Stimulated activated CD8-positive, alpha-beta memory T cell treated with anti-CD3 and anti-CD28 coated beads, Interleukin-7, amount 100 ng/mL, for 24 hours (primary cell): Measurements from ENCODE around the gene CTPS1.

ENCODE experiments used
- DNase-seq: peaks from one replicate; pipeline ENCODE4 v3.0.0-alpha.2; 2020; ENCODE audit warnings: low read depth

The CTPS1 gene

GRCh38 chr1:40998668-40999067, 19.2 kb downstream of the CTPS1 start:
- no peak for DNase-seq

DNA sequence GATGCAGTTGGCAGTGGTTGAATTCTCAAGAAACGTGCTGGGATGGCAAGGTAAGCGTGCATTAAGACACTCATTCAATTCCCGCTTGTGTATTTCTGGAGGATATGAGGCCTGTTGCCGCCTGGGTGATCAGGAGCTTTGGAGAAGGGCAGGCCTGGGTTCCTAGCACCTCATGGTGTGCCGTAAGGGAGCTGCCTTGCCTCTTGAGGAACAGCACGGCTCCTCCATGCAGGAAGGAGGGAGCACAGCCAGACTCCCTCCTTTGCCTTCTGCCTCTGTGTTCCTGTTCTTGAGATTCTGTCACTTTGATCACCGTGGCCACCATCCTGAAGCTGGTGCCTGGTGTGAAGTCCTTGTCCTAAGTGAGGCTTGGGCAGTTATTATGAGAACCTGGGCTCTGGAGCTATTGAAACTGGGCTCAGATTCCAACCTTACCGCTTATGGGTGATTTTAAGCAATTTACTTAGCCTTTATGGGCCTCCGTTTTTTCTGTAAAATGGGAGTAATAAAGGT, 23.7 kb downstream of the CTPS1 start:
- no peak for DNase-seq

- peak; percentile 81 for DNase-seq
These were observed 24.2 kb downstream of the CTPS1 start for GRCh38 chr1:41003640-41004220.

- DNase-seq: no peak
These were observed 26.4 kb downstream of the CTPS1 start for GRCh38 chr1:41005876-41006275.

GRCh38 chr1:41006942-41007865, 27.7 kb downstream of the CTPS1 start:
- DNase-seq: no peak

GRCh38 chr1:41009466-41009865, 30.0 kb downstream of the CTPS1 start:
- DNase-seq: no peak

DNA sequence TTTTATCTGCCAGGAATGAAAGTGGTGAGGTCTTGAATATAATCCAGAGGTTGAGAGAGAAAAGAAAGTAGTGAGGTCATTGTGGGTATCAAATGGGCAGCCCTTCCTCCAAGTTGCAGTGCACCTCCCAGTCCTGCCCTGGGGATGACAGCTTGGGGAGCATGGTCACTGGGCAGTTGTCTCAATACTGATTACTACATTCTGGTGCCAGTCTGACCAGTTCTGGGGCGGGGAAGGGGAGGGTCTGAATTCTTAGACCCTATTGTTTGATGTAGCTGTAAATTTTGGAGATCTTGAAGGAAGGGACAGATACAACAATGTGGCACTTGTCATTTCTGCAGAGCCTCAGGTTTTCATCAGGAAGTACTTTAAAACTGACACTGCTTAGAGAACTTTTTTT, 30.8 kb downstream of the CTPS1 start:
- DNase-seq: no peak

- DNase-seq: no peak
These were observed 33.5 kb downstream of the CTPS1 start for GRCh38 chr1:41013024-41013423.

DNA sequence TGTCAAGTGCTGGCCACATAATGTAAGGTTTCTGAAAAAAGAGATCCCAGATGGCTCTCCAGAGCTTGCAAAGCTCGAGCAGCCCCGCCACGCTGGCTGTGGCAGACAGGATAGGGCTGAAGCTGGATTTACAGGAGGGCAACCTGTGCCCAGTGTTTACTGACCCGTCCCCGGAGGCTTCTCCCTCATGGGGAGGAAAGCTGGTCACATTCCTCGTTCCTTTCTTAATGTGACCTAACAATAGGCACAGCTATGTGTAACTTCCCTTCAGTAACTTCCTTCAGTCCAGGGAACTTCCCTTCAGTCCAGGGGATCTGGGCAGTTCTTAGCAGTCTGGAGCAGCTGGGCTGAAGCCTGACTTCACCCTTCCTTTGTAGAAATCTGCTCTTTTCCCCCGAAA, 34.3 kb downstream of the CTPS1 start:
- DNase-seq: no peak

DNA sequence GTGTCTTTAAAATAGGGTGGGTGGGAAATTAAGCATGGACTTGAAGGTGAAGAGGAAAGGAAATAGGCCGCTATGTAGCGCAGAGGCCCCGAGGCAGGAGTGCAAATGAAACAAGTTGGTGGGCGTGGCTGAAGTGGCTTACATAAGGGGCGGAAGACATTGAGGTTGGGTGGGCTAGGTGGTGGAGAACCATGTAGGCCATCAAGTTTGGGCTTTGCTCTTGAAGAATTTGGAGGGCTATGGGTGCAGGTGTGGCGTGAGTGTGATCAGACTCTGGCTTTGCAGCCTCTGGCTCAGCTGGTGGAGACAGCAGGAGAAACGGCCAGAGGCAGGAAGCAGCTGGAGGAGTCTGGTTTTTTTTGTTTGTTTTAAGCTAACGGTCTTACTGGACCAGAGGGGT, 35.4 kb downstream of the CTPS1 start:
- no peak for DNase-seq

DNA sequence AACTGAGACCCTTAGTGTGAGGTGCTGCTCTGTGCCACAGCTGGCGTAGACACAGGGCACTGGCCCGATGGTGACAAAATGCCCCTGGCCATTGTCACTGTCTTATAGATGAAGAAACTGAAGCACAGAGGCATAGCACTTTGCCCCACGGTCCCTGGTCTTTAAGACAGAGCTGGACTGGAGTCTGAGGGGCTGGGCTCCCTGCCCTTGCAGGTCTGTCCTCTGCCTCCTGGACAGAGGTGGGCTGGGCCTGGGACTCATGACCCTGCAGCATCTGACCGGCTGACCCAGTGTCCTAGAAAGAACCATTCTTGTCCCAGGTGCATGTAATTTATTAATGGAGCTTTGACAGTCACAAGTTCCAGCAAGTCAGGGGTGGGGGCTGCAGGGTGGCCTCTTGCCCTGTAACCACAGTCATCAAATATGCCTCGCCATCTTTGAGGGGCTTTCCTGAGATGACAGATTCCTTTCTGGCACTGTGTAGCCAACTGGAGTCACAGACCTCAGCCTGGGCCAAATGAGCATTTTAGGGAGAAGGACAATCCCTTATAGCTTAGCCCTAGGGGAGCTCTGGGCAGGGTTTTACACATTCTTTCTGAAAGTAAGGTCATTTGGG, 35.9 kb downstream of the CTPS1 start:
- DNase-seq: no peak

GRCh38 chr1:41015897-41016470, 36.5 kb downstream of the CTPS1 start:
- DNase-seq: no peak

GRCh38 chr1:41017141-41018017, 37.9 kb downstream of the CTPS1 start:
- DNase-seq: no peak

DNA sequence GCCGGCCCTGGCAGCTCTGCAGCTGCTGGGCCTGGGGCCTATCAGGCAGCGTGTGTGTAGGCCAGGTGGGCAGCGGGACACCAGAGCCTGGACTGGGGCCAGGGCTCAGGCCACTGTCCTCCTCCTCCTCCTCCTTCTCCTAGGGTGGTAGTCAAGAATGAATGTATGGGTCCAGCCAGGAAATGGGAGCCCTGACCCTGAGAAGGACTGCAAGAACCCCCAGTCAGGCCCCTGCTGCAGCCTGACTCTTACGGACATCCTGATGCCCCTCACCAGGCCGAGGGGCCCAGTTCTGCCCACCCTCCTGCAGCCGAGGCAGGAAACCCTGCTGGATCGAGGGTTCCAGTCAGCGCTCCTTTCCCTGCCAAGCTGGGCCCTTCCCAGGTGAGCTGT, 38.5 kb downstream of the CTPS1 start:
- no peak for DNase-seq

- DNase-seq: no peak
These were observed 39.9 kb downstream of the CTPS1 start for GRCh38 chr1:41019353-41019745.

DNA sequence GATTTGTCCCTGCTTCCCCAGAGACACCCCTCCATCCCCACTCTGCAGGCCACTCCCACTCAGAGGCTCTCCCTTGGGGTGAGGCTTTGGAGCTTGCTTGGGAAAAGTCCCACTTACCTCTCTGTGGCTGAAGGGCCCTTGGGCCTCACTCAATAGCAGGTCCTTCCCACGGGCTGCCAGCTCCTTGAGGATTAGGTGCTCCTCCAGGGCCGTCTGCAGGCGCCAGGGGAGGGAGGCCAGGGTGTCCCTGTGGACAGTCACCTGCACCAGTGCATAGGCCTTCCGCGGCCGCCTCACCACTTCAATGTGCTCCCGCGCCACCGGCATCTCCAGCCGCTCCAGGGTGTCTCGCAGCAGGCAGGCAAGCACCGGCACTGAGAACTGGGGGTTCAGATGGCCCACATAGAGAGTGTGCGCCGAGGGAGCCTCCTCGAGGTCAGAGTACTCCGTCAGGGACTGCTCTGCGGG, 40.6 kb downstream of the CTPS1 start:
- no peak for DNase-seq

DNA sequence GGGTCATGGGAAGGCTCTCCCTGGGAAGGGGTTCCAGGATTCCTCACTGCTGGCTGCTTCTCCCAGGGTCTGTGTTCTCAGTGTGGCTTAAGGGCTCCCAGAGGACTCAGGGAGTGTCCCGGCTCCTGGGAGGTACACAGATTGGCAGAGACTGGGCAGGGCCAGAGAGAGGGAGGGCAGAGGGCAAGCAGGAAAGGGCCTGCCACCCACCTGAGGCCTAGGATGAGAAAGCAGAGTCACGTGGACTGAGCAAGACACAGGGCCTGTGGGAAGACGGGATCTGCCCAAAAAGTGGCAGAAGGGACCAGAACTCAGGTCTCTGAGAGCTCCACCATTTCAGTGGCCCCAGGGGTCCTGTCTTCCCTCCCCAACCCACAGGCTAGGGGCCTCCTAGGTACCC, 41.2 kb downstream of the CTPS1 start:
- DNase-seq: no peak

DNA sequence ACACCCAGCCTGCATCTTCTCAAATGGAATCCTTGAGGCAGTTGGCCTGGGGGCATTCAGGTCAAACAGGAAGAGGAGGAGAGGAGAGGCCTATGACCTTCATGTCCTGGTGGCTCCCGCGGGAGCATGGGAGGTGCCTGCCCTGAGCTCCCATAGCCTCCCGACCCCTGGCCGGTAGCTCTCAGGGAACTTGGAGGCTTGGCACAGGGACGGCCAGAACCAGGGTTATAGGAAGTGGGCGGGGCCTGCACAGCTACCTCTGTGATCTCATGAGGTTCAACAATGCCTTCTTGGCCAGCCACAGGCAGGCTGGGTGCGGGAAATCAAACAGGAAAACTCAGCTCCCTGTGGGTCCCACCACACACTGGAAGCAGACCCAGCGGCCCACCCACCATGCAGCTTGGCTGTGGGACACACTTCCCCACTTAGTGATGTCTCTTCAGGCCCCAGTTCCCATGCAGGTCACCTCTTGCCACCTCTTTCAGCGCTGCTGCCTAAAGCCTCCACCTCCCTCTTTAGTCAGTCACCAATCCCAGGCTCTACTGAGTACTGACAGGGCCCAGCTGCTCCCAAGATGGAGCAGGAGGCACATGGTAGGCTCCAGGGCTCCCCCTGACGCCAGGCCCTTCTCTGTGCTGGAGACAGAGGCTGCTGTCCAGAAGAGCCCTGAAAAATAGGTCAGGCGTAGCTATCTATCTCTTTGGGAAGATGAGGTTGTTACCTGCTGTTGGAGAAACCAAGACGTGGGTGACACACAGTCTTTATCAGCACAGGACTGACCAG, 42.2 kb downstream of the CTPS1 start, which contains the start of gene SLFNL1:
Gene SLFNL1, minus strand, starts transcription at position 200 of the 783 bp plus-strand sequence. CDS start 1,065 bp downstream, outside the sequence.
- no peak for DNase-seq

- no peak for DNase-seq
These were observed 42.9 kb downstream of the CTPS1 start for GRCh38 chr1:41022424-41022823.

DNA sequence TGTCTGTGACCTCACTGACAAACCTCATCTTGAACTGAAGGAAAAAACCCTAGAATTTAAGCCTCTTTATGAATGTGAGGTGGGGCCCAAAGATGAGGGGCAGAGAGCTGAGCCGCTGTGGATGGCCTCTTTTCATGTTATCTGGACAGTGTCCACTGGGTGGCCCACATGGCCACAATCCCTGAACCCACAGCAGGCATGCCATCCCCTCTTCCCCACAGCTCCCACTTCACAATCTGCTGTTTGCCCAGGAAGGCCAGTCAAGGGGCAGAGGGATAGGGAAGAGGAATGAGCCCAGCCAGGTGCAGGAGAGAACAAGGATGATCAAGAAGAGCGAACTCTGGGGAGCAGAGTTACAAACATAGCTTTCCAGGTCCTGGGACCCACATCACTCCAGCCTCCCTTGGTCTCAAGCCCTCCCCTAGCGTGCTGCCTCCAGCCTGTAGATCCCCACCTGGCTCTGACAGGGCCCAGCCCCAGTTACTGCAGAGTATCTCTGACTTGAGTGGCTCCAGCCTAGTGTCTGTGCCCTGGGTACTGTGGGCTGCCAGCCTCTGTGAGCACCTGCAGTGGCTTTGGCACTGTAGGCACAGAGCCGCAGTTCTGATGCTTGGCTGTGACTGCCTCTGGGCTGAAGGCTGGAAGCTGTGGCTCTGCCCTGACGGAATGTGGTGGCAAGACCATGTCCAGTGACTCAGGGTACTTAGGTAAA, 43.9 kb downstream of the CTPS1 start:
- DNase-seq: no peak
